Measurements from ENCODE around the gene ACSS1.

The ACSS1 gene

DNA sequence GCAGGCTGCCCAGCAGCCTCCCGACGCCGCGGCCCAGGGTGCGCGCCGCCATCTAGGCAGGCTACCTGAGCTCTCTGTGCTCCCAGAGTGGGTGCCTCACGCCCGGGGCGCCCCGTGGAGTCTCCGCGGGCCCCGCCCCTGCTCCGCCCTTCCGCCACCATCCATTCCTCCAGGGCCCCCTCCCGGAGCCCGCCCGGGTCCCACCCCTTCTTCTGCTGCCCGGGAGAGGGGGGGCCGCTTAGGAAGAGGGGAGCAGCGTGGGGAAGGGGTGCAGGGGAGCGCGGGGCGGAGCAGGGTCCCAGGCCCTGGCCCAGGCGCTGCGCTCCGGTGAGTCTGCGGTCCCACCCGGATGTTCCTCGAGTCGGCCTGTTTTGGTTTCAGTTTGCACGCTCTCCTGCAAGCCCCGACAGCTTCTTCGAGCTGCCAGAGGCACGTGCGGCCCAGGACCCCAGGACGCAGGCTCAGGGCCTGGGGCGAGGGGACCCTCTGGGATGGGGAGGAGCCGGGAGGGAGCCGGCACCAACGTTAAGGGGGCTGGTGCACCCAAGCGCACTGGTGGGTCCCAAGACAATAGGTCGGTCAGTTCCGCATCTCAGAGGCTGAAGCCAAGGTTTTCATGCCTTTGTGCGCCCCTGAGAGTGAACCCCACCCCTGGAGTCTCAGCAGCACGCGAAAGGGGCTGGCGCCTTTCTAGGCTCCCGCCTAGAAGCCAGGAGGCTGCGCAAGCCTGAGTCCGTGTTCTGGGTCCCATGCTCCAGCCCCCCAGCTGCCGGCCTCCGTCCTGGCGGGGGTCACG is at the start of gene ACSS1:
Gene ACSS1, minus strand, starts transcription at position 89 of the 796 bp plus-strand sequence. Its CDS starts 37 bp downstream, at position 52.
- DNase-seq, result peak; percentile 33 to 61

DNA sequence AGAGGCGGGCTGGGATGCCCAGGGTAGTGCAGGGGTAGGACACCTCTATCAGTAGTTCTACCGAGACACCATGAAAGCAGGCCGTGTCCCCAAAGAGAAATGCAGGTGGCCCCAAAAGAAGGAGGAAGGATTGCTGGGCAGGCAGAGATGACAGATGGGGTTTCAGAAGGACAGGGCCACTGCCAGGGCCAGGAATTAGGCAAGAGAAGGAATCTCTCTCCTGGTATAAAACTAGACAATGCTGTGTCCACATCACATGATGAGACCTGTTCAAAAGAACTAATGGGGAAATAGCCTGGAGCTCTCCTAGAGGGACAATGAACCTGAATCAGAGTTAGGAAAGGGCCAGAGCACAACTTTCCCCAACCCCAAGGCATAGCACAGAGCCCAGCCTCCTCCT is 45.6 kb upstream of the ACSS1 start:
- DNase-seq, result no peak

DNA sequence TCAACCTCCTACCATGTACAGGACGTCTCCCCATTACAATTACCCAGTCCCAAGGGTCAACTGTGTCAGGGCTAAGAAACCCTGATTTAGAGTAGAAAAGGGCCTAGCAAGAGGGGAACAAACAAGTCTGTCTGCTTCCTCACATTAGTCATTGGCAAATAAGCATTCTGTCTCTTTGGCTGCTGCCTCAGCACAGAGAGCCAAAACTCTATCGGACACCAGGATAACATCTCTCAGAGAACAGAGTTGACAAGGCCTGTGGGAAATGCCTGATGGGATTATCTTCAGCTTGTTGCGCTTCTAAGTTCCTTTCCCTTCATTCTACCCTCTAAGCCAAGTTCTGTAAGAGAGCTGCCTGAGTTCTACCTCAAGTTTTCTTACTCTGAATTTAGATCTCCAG is 43.0 kb upstream of the ACSS1 start:
- DNase-seq, result no peak

DNA sequence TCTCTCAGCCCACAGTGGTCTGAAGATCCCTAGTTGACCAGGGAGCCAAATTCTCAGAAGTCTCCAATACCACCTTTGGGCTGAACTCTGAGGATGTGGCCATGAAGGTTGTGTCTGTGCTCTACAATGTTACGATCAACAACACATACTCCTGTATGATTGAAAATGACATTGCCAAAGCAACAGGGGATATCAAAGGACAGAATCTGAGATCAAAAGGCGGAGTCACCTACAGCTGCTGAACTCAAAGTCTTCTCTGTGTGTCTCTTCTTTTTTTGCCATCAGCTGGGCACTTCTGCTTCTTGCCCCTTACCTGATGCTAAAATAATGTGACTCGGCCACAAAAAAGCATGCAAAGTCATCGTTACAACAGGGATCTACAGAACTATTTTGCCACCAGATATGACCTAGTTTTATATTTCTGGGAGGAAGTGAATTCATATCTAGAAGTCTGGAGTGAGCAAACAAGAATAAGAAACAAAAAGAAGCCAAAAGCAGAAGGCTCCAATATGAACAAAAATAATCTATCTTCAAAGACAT is 41.7 kb upstream of the ACSS1 start:
- DNase-seq, result no peak

DNA sequence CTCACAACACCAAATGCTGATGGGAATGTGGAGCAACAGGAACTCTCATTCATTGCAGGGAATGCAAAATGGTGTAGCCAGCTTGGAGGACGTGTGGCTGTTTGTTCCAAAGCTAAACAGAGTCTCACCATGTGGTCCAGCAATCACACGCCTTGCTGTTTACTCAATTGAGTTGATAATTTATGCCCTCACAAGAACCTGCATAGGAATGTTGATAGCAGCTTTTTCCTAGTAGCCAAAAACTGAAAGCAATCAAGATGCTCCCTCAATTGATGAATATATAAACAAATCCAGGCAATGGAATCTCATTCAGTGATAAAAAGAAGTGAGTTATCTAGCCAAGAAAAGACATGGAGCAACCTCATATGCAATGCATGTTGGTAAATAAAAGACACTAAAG is 39.6 kb upstream of the ACSS1 start:
- no peak for DNase-seq

DNA sequence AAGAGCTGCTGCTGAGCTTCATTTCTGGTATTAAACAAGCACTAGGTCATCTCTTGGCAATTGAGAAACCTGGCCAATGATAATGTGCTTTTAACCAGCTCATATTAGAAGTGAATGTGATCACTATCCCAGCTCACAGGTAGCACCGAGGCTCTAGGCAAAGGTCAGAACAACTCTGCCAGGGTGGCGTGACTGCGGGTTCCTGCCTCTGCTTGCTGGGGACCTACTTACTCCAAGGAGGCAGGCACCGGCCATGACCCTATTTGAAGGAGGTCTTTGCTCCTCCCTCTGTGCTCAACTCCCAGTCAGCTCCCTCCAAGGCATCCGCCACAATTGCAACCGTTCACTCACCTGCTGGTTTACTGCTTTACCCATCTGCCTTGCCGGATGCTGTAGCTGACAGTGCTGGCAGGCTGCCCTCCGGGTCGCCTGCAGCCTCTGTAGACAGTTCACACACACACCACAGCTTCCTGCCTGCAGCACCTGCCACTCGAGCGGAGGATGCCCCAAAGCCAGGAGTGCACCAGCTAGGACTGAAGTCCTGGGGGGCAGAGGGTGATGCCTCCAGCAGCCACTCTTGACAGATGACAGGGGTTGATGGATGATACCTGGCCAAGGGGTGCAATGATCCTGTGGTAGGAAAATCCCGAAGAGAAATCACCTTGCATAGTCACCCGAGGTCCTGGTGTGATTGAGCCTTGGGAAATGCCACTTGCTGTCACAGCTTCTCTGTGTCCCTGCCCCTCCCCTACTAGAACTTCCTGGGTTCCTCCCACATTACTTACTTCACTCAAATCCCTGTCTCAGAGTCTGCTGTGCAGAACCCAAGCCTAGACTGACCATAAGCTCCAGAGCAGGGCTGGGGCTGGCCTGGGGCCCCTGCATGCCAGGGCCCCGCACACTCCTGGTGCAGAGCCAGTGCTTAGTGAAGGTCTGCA is 32.8 kb upstream of the ACSS1 start:
- no peak for DNase-seq

DNA sequence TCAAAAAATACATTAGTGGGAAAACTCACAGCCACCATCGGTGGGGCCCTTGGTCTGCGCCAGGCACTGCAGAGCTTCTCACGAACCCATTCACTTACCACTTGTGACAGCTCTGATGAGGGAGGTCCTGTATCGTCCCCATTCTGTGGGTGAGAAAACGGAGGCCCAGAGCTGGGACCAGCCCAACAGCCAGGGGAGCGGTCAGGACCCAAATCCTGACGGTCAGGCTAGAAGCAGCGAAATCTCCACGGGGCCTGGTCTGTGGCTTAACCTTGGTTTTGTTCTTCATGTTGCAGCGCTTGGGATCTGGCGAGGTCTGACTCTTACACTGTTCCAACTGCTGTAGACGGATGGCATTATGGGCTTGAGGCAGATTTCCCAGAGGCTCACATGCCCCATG is 31.7 kb upstream of the ACSS1 start:
- DNase-seq, result no peak

DNA sequence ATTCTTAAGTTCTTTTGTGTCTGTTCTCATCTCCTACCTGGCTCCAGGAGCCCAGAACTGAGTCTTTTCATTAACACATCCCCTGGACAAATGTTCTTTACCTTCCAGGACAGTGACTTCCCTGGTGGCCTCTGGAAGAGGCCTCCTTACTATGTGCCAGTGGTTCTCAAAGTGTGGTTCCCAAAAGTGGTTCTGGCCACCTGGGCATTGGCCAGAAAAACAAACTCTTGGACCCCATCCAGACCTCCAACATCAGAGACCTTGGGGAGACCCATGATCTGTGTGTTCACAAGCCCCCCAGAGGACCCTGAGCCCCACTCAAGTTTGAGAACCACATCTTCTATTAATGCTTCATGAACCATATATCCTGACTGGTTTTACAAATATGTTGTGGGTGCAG is 31.2 kb upstream of the ACSS1 start:
- no peak for DNase-seq

DNA sequence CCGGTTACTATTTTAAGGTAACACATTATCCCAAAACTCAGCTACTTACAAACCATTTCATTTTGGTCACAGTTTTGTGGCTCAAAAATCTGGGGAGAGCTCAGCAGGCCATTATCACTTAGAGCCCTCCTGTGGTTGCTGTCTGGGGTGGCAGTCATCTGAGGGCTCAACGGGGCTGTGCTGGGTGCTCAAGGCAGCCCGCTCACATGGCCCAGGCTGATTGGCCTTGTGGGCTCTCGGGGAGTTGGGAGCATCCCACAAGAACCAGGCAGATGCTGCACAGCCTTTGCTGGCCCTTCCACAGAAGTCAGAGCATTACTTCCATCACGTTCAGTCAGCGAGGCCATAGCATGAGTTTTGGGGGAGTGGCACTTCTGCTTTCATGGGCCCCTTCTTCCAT is 30.3 kb upstream of the ACSS1 start:
- no peak for DNase-seq

DNA sequence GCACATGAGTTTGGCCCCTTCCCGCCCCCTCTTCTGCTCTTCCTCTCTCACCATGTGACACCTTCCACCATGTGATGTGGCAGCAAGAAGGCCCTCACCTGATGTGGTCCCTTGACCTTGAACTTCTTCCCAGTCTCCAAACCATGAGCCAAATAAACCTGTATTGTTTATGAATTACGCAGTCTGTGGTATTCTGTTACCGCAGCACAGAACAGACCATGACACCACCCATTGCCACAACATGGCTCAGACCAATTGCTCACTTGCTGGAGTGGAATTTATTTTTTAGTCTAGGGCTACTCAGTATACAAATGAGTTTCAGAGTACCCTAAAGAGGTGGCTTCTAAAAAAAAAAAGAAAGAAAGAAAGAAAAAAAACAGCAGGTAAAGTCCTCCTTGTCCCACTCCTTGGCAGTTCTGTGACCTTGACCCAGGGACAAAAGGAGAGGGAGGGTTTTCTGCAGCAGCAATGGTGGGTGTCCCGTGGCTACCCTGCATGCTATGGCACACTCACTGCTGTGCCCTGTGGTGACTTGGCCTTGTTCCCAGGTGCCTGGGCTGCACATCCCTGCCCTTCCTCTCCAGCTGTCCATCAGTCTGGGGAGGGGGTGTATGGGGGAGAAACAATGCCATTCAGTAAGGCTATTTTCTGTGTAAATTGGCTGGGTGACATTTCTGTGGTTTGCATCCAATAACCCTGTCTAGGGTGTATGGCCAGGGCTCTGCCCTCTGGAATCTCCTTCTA is 29.4 kb upstream of the ACSS1 start:
- DNase-seq, result no peak

DNA sequence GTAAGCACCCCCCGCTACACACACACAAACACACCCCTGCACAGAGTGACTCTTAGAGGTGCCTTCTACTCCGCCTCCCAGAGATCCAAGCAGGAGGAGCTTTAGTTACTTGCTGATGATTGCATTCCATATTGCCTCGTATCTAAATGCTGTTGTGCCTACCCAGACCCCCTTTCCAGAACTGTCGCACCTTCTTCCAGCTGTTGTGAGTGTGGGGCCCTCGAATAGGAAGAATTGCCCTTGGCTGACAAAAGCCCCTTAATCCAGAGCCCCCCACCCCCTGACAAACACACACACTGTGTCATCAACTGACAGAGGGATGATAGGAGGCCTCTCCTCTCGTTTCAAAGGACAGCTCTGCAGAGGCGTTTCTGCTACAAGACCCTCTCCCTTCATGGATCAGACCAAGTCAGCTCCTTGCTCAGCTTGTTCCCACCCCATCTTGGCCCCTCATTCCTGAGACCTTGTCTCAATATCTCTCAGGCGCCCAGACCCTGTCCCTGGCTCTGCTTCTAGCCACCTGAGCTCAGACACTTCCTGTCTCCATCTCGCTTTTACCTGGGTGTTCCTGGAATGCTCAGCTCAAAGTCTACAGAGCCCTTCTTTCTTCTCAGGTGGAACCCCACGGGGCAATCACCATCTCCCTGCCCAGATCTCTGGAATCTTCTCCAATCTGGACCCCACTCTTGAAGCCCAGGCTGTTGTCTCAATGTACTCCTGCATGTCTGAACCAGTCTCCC is 28.0 kb upstream of the ACSS1 start:
- DNase-seq, result no peak

DNA sequence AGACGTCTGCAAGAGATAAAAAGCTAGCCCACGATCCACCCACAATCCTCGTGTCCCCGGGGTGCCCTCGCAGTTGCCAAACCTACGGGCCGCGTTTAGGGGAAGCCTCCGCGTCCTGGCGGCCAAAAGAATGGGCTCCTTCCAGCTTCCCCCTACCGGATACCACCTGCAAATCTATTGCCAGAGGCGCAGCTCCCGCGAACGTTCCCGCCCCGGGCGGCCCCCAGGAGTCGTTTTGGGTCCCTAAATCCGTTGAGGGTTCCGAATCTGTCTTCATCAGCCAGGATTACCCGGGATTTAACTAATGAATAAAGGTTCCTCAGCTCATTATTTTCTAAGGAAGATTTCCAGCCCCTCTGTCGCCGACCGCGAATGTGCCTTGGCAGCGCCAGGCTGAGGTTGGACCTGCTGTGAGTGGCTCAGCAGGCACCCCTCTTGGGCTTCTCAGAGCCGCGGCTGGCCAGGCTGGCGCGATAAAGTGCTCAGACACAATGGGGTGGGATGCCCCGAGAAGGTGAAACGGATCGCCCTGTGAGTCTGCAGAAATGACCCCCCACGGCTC is 26.8 kb upstream of the ACSS1 start:
- DNase-seq, result no peak

DNA sequence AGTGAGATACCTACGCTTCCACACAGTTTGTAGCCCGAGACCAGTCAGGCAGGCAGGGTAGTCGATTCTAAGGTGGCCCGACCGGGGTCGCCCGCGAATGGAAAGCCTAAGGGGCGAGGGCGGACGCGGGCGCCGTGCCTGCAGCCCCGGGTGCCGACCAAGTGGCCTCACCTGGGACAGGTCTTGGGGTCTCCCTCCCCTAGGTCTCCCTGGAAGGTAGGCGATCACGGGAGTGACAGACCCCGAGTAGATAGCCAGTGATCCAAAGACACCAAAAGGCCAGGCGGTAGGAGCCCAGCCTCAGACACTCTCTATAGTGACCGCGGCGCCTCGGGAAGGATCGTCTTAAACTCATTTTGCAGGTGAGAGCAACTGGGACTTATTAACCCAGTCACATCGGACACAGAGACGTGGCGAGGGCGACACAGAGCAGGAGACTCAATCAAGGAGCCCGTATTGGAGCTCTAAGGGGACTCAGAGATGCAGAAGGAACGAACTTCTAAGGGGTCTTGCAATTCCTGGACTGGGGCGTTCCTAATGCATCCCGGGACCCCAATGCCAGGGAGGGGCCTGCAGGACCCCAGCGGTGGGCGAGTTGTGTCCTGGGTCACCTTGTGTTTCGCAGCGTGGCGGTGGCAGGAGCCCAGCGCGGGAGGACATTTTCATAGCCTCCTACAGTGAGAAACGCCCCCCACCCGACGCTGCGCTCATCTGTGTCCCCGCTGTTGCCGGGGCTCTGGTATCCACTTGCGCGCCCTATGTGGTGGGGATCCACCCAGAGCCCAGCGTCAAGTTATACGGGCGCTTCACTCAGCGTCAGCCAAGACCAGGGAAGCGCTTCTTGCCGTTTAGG is 26.1 kb upstream of the ACSS1 start:
- no peak for DNase-seq

DNA sequence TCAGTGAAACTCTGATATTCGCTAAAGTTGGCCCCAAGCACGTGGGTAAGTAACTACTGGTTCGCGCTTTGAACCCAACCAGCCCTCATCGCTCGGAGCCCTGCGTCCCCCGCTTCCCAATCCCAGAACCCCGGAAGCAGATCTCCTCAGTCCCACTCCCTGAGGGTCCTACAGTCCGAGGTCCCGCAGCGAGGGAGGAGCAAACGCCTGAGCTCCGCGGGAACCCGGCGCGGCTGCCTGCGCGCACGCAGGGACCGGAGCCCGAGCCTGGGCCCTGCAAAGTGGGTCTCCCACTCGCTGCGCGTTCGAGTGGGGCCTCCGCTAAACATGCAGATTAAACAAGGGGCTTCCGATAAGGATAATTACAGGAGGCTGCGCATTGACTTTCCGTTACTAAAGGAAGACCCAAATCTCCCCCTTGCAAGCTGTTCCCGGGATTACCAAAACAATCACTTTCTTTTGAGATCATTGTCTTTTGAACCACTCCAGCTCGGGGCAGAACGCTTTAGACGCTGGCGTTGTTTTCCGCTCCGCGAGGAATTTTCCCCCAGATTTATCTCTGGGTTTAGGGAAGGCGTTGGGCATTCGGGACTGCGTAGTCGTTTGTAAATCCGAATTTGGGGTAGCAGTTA is 25.3 kb upstream of the ACSS1 start:
- no peak for DNase-seq

DNA sequence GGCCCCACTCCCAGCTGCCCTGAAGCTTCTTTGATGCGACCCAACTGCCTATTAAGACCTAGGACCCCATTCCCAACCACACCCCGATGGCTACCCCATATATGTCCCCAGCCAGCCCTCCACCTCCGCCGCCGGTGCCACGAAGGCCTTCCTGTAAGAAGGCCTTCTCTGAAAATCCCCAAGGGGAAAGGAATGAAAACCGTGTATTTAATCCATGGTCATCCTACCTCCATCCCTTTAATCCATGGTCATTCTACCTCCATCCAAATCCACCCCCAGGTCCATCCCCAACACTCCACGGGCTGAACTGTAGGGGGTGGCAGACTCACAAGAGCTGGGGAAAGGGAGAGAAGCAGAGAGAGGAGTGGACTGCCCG is 24.5 kb upstream of the ACSS1 start:
- no peak for DNase-seq

DNA sequence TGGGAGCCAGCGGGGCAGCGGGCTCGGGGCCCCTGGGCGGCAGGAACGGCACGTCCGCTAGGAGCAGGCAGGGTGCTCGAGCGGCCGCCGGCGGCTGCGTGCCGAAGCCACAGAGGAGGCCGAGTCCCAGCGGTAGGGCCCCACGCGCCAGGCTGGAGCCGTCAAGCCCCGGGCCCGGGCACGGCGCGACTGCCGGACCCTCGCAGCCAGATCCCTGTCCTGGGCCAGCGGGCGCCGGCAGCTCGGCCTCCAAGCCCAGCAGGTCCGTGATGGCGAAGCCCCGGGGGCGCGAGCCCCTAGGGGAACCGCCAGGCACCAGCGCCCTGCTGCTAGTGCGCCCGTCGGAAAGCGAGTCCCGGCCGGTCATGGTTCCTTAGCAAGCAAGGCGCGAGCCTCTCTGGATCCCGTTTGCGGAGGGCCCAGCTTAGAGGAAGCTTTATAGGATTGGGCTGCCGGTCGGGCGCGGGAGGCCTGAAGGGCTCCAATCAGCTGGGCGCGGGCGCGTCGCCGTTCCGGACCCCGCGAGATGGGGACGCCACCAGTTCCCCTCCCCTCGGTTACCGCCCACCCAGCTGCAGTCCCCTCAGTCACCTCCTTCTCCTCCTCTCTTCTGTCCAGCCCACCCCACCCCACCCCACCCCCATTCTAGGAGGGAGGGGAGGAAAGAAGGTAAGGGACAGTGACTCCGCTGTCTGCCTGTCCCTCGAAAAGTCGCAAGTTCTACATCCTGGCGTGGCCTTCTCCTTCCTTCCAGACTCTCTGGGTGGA is 24.0 kb upstream of the ACSS1 start, which contains the start of gene VSX1:
Gene VSX1, minus strand, starts transcription at position 412 of the 768 bp plus-strand sequence. Its CDS starts 45 bp downstream, at position 367.
- no peak for DNase-seq

DNA sequence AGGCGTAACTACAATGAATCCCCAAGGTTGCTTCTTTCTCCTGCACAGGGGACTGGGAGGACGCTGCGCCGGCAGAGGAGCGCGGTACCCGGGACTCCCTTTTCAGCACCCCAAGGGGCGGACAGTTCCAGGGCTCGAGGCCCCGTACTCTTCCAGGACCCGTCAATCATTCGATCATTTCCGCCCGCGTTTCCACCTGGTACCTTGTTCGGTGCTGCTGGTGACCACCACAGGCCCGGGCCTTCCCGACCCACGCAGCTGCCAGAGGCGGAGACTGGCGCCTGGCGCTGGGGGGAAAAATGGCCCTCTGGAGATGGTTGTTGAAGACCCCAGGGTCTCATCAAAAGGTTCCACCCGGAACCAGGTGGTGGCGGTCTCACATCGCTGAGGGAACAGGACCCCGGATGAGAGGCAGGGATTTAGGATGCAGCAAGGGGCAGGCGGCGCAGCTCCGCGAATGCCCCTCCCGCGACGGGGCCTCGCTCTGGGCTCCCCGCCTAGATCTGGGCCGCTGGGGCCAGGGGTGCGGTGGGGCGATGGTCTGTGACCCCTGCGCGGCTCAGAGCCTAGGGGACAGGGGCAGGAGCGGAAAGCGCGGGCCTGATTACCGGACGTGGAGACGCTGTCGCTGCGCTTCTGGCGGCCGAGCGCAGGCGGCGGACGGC is 23.3 kb upstream of the ACSS1 start:
- DNase-seq, result no peak

DNA sequence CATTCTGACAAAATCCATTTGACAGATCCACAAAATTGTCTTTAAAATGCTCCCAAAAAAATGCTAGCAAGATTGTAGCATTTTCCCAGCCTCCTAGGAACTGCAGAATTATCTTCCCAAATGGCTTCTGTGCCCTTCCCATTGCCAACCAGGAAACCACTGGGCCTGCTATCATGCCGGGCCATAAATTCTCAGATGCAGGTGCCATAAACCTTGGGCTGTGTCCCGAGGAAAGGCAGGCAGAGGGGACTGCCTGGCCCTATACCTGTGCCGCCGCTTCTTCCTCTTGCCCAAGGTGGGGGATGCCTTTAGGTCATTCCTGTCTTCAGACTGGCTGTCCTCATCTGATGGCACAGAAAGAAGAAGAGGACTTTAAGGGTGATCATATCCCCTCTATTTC is 21.2 kb upstream of the ACSS1 start:
- DNase-seq, result no peak

DNA sequence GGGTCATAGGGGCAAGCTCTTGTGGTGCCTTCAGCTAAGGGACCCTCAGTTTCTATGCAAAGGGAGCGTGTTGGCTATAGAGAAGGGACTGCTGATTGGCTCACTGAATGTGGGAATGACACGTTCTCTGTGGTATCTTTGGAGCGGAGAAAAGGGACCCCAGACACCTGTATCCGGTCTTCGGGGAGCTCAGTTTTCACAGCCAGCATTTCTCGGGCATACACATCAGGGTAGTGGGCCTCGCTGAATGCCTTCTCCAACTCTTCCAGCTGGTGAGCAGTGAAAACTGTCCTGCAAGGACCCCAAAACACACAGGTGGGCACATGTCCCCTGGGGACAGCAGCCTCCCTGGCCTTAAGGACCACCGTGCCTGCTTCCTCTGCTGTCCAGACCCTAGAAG is 20.7 kb upstream of the ACSS1 start:
- no peak for DNase-seq
